Inflammatory macrophage treated with lipopolysaccharide for 1 hour (primary cell): ENCODE measurements around the gene XCL1.

ENCODE experiments used
- DNase-seq, 2 donors: peaks; one replicate each; pipeline ENCODE4 v3.0.0-alpha.2; 2020 to 2022

XCL1 gene

GRCh38 chr1:168607872-168608428 is 31.5 kb downstream of the XCL1 start:
- no peak for DNase-seq

DNA sequence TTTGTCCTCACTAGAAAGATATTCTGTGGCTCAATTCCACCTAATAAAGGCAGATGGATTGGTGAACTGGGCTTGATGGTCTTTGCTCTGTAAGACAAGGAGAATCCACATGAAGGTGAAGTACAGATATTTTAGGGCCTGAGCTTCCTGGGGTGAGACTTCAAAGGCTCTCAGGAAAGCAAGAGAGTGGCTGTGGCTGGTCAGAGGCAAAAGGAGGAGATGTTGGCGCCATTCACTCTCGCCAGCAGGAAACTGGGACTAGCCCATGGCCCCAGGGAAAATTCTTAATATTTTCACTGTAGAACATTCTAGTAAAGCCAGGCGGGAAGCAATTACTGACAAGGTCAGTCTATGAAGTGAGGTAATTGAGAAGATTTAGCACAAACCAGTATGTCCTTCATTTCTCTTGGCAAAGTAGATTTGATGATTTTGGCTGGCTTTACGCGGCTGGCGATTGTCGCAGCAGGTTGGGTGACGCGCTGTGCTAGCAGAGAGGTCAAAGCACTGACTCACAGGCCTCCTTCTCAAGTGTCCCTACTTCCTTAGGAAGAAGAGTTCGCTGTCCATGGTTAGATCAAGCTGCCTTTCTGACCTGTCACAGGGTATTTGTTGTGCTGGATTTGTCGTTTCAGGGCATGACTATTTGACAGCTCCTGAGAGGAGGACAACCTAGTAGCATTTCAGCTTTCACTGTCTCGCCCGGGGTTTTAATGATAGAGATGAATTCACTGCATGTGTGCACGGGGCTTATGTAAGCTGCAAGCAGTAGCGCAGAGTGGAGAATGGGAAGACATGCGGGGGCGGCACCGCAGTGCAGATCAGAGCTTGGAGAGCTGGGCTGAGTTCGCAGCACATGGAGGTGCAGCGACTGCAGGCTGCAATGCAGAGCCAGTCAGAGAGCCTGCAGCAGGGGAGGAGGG is 32.7 kb downstream of the XCL1 start:
- no peak for DNase-seq

DNA sequence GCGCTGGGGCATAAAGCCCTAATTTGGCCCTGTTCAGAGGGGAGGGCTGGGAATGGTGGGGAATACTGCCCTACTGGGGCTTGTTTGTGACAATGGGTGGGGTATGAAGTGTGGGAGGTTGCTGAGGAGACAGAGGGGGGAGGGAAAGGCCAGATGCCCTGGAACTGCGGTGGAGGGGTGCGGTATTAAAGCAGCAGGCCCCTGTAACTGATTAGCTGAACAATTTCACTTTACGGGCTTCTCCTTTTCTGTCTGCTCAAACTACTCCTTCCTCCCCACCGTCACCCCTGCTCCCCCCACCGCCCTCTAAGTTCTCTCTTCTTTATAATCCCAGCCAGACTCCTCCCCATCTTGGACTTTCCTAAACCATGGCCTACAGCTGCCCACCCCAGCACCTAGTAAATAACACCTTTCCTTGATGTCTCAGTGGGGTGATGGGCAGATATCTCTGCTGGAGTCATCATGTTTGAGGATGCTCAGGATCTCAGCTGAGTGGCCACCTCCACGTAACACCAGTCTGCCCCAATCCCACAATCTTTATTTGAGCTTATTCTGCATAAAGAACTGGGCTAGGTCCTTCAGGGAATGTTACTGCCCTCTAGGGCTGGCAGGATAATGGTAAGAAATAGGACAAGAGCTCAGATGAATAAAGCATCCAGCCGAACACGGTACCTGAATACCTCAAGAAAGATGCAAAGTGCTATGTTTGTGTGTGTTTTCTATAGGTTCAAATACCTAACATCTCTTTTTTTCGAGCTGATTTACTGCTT is 33.5 kb downstream of the XCL1 start:
- no peak for DNase-seq

- DNase-seq: no peak
These were observed 36.6 kb downstream of the XCL1 start for GRCh38 chr1:168613038-168613451.

DNA sequence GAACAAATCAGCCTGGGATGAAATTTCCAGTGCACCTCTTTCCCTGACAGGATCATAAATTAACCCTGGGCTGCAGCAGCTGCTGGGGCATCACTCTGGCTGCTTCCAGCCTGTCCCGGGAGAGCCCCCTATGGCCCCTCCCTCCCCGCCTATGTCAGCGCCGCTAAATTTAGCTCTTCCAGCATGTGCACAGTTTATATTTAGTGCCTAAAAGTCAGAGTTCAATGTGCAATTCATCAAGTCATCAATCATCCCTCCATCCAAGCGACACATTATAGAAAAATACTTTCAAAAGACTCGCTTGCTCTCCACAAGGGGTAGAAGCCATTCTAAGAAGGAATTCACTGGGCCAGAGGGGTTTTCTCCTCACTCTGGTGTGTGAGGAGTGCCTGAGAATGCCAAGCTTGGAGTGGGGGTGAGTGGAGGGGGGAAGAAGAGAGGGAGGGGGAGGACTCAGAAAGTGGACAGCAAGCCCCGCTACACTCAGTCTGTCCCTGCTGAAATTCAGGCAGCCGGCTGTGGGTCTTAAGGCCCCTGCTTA is 37.4 kb downstream of the XCL1 start:
- DNase-seq: no peak

DNA sequence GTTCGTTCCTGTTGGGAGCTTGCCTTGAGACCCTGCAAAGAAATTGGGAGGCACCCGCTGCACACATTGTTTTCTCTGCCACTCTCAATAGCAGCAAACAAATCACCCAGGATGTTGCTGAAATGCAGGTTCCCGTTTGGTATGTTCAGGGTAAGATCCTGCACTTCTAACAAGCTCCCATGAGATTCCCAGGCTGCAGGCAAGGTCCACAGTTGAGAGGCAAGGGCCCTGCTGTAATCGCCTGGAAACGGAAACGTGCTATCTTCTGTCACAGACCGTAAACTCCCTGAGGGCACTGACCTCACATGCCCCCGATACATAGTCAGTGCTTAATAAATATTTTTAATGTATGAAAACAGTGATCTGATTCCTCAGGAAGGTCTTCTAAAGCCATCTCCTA is 37.8 kb downstream of the XCL1 start:
- no peak for DNase-seq

- no peak for DNase-seq
These were observed 39.6 kb downstream of the XCL1 start for GRCh38 chr1:168615965-168616364.

DNA sequence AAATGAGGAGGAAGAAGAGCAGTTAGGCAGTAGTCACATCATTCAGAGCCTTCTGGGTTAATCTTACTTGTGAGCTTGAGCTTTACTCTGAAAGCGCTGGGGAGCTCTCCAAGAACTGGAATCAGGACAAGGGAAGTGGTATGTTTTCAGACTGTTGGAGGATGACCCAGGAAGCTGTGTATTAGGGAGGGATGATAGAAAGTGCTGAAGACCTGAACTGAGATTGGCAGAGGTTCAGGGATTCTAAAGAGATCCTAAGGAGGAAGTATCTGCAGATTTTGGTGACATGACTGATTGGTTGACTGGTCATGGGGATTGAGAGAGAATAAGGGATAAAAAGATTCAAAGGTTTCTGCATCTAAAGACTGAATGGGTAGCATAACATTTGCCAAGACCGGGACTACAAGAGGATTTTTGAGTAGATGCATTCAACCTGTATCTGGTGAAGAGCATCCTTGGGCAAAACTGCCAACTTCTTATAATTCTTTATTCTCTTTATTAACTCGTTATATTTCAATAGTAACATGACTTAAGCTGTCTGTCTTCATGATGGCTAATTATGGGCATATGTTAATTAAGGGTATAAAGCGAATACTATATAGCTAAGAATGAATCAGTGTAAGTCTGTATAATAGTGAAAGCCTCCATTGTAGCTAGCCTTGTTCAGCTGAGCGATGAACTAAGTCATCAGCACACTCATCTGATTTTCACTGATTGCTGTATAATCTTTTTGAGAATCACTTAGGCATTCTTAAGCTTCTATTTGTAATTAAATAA is 41.8 kb downstream of the XCL1 start:
- no peak for DNase-seq

GRCh38 chr1:168618886-168619285 is 42.5 kb downstream of the XCL1 start:
- no peak for DNase-seq

GRCh38 chr1:168621356-168621755 is 45.0 kb downstream of the XCL1 start:
- DNase-seq: no peak

DNA sequence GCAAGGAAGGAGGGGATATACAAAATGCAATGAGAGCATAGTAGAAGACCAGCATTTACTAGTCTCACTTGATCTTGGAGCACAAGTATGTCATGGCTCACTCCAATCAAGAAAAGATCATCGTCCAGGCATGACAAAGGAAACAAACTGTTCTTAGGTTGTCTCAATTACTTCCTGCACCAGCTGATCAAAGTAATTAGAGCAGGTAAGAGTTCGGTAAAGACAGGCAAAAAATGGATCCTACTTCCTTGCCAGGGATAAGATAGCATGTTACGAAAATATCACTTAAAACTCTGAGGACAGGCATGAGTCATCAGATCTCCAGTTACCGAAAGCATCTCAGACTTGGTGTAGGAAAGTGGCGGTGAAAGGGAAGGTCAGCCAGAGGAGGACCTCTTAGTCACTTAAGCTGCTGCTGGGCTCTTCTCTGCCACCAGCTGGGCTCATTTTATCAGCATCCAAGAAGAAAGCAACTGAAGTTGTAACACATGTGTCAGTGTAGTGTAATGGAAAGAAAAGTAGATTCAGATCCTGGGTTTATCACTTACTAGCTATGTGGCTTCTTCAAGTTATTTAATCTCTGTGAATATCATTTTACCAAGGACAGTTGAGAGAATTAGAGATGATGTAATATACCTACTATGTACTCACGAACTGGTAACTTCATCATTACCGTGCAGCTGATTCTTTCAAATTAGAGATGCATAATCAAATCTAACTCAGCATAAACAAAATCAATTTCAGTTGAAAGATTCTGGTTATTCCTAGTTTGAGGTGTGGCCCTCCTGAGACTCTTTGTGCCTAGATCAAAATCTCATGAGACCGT is 46.8 kb downstream of the XCL1 start:
- peak in 1 of 2 donors; percentile 10 for DNase-seq

DNA sequence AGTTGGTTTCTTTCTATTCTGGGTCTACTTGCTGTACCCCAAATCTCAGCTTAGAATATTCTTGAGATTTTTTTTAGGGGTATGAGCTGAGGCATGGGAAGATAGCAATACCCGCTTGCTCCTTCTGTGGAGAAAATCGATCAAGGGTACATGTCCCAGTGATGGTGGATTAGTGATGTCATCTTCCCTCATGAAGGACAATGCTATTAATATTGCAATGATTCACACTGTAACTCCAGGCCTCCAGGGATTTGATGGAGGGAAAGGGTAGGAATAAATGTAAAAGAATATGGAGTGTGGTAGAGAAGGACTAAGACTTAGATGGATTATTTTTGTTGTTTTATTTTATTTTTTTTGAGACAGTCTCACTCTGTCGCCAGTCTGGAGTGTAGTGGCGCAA is 47.4 kb downstream of the XCL1 start:
- no peak for DNase-seq

GRCh38 chr1:168626326-168626725 is 49.9 kb downstream of the XCL1 start:
- DNase-seq: peak; percentile 72 to 74

DNA sequence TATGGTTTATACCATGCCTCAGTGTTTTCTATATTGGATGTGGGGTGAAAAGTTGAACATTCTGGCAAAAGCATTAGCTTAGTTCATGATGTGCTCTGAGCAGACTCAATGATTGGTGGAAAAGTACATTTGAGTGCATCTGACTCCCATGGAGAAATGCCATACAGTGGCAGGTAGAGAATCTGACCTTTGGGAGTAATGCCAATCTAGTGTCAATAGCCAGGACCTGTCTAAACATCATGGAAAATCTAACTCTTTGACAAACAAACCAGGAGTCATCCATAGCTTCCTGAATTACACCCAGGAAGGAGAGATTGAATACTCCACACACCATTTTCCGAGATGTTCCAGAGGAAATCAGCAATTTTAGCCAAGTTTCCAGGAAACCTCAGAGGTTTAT is 51.0 kb downstream of the XCL1 start:
- no peak for DNase-seq

DNA sequence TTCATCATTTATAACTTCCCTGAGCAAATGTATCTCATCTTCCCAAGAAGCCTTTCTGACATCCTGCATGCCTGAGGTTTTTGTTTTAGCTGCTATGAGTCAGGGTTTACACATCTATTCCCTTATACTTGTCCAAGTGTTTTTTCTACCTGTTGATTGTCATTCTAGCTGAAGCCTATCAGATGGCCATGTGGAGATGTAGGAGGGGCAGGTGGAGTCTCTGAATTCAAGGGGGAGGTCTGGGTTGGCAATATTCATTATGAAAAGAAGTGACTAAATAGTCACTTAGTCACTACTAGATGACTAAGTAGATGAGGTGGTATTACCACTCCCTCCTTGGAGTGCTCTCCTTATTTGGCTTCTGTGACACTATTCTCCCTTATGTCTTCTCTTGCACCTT is 52.4 kb downstream of the XCL1 start:
- DNase-seq: no peak

DNA sequence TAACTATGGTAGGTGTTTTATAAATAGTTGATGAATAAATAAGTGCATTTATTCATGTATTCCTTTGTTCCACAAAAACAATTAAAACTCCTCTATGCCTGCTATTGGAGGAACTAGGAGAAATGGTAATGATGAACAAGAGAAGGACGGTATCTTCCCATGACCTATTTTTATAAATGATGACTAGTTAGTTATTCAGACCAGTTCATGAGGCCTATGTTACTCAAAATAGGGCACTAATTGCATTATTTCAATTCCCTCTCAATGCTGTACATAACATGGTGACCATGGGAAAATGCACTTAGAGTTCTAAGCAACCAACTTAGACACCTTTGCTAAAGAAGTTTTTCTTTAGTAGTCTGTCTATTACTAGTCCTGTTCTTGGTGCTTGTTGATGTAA is 53.1 kb downstream of the XCL1 start:
- no peak for DNase-seq
